PFSK-1 (cell line): Measurements from ENCODE around the gene PTPN5.

Source experiments
- SIN3A ChIP-seq: IDR thresholded peaks from 2 replicates; pipeline ENCODE4 v1.6.1; 2012; ENCODE audit warnings: mild to moderate bottlenecking, low read length, moderate library complexity, borderline replicate concordance; ENCODE audit not compliant: insufficient read depth
- TF ChIP-seq, protein P1 (sequence below), 2 experiments: IDR thresholded peaks; 2 replicates each; pipeline versions ENCODE4 v1.6.1 to v1.8.0; 2011 to 2012; ENCODE audit warnings: low read depth in 2 of 2, low read length in 2 of 2, control low read depth in 1 of 2, inconsistent platforms in 1 of 2, mild to moderate bottlenecking in 1 of 2, moderate library complexity in 1 of 2; ENCODE audit not compliant: insufficient read depth in 1 of 2

DNA sequence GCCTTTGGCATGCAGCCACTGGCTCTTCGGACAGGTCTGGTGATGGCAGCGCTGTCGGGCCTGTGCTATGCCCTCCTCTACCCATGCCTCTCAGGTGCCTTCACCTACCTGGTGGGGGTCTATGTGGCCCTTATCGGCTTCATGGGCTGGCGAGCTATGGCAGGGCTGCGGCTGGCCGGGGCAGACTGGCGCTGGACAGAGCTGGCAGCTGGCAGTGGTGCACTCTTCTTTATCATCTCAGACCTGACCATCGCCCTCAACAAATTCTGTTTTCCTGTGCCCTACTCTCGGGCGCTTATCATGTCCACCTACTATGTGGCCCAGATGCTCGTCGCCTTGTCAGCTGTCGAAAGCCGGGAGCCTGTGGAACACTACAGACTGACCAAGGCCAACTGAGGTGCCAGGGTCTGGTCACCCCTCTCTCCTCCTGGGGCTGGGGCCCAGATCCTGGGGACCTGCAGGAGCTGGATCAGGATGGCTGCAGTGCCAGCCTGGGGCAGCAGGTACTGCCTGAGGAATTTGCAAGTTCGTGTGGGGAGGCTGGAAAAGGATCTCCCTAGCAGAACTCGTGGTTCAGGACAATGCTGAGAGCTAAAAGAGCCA lies 89.9 kb downstream of the PTPN5 start:
- TF ChIP-seq, protein P1, sequence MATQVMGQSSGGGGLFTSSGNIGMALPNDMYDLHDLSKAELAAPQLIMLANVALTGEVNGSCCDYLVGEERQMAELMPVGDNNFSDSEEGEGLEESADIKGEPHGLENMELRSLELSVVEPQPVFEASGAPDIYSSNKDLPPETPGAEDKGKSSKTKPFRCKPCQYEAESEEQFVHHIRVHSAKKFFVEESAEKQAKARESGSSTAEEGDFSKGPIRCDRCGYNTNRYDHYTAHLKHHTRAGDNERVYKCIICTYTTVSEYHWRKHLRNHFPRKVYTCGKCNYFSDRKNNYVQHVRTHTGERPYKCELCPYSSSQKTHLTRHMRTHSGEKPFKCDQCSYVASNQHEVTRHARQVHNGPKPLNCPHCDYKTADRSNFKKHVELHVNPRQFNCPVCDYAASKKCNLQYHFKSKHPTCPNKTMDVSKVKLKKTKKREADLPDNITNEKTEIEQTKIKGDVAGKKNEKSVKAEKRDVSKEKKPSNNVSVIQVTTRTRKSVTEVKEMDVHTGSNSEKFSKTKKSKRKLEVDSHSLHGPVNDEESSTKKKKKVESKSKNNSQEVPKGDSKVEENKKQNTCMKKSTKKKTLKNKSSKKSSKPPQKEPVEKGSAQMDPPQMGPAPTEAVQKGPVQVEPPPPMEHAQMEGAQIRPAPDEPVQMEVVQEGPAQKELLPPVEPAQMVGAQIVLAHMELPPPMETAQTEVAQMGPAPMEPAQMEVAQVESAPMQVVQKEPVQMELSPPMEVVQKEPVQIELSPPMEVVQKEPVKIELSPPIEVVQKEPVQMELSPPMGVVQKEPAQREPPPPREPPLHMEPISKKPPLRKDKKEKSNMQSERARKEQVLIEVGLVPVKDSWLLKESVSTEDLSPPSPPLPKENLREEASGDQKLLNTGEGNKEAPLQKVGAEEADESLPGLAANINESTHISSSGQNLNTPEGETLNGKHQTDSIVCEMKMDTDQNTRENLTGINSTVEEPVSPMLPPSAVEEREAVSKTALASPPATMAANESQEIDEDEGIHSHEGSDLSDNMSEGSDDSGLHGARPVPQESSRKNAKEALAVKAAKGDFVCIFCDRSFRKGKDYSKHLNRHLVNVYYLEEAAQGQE (IDR thresholded peaks at IDR 0.05; ENCODE audit: insufficient read depth in 1 of 2, low read depth in 2 of 2, low read length in 2 of 2): no peak
- TF ChIP-seq SIN3A: no peak
